PFSK-1 (cell line): ENCODE data around the gene FOXK1.

Source experiments
- FOXP2 ChIP-seq: optimal IDR thresholded peaks from 2 replicates; pipeline ENCODE3; 2011; ENCODE audit warnings: borderline replicate concordance, control low read depth, inconsistent platforms; ENCODE audit not compliant: insufficient read depth; ENCODE audit errors: extremely low read length, extremely low read depth
- POLR2AphosphoS5 ChIP-seq: IDR thresholded peaks from 2 replicates; pipeline ENCODE4 v1.6.1; 2012; ENCODE audit warnings: low read depth, mild to moderate bottlenecking, control low read depth, low read length, moderate library complexity
- REST ChIP-seq, 2 experiments: IDR thresholded peaks; 2 replicates each; pipeline versions ENCODE4 v1.6.1 to v1.8.0; 2011 to 2012; ENCODE audit warnings: low read depth in 2 of 2, low read length in 2 of 2, control low read depth in 1 of 2, inconsistent platforms in 1 of 2, mild to moderate bottlenecking in 1 of 2, moderate library complexity in 1 of 2; ENCODE audit not compliant: insufficient read depth in 1 of 2
- SIN3A ChIP-seq: IDR thresholded peaks from 2 replicates; pipeline ENCODE4 v1.6.1; 2012; ENCODE audit warnings: mild to moderate bottlenecking, low read length, moderate library complexity, borderline replicate concordance; ENCODE audit not compliant: insufficient read depth
- TAF1 ChIP-seq: IDR thresholded peaks from 2 replicates; pipeline ENCODE4 v1.6.1; 2012; ENCODE audit warnings: low read length, control low read depth, borderline replicate concordance; ENCODE audit not compliant: insufficient read depth

The FOXK1 gene

GRCh38 chr7:4783292-4783652 lies 101.2 kb downstream of the FOXK1 start:
- TF ChIP-seq FOXP2 = no peak
- TF ChIP-seq TAF1 = no peak
- TF ChIP-seq POLR2AphosphoS5 = no peak
- TF ChIP-seq REST (IDR thresholded peaks at IDR 0.05; ENCODE audit: insufficient read depth in 1 of 2, low read depth in 2 of 2, low read length in 2 of 2) = no peak
- TF ChIP-seq SIN3A = no peak

GRCh38 chr7:4783762-4784351 lies 101.8 kb downstream of the FOXK1 start:
- TF ChIP-seq SIN3A (no peak), POLR2AphosphoS5 (no peak), FOXP2 (no peak), TAF1 (no peak), REST (IDR thresholded peaks at IDR 0.05; ENCODE audit: insufficient read depth in 1 of 2, low read depth in 2 of 2, low read length in 2 of 2) (no peak)

- TF ChIP-seq POLR2AphosphoS5 (no peak), FOXP2 (no peak)
Observed at GRCh38 chr7:4784799-4785198, 102.7 kb downstream of the FOXK1 start.

- TF ChIP-seq TAF1 (no peak), POLR2AphosphoS5 (no peak), REST (IDR thresholded peaks at IDR 0.05; ENCODE audit: insufficient read depth in 1 of 2, low read depth in 2 of 2, low read length in 2 of 2) (no peak), SIN3A (no peak), FOXP2 (no peak)
Observed at GRCh38 chr7:4785371-4785770, 103.3 kb downstream of the FOXK1 start.

GRCh38 chr7:4786015-4786414 lies 103.9 kb downstream of the FOXK1 start:
- no peak for TF ChIP-seq FOXP2
- no peak for TF ChIP-seq REST (IDR thresholded peaks at IDR 0.05; ENCODE audit: insufficient read depth in 1 of 2, low read depth in 2 of 2, low read length in 2 of 2)
- TF ChIP-seq SIN3A = no peak
